GM19452 (cell line): ENCODE measurements around the gene CSRP2.
A peak's percentile ranks its signal among the peaks of the same experiment; 100 is the strongest.

Source experiments
- ATAC-seq: cut with Tn5 transposase; IDR thresholded peaks from one replicate; pipeline ENCODE4 v1.9.1; 2021; ENCODE audit not compliant: unreplicated experiment

CSRP2 gene

GRCh38 chr12:76895796-76896195, 17.0 kb upstream of the CSRP2 start:
- no peak for ATAC-seq

GRCh38 chr12:76891609-76892008, 12.8 kb upstream of the CSRP2 start:
- no peak for ATAC-seq

GRCh38 chr12:76890151-76891143, 11.6 kb upstream of the CSRP2 start:
- ATAC-seq, result no peak

- ATAC-seq, result no peak
These were observed 10.0 kb upstream of the CSRP2 start for GRCh38 chr12:76888775-76889174.

GRCh38 chr12:76883811-76884210, 5.0 kb upstream of the CSRP2 start:
- no peak for ATAC-seq

- no peak for ATAC-seq
These were observed 4.3 kb upstream of the CSRP2 start for GRCh38 chr12:76883151-76883550.

GRCh38 chr12:76882367-76882766, 3.5 kb upstream of the CSRP2 start:
- ATAC-seq, result no peak

- no peak for ATAC-seq
These were observed 2.3 kb upstream of the CSRP2 start for GRCh38 chr12:76881142-76881541.

- ATAC-seq, result no peak
These were observed 1.8 kb upstream of the CSRP2 start for GRCh38 chr12:76880519-76881023.

GRCh38 chr12:76879710-76880518, 1.1 kb upstream of the CSRP2 start:
- ATAC-seq, result no peak

GRCh38 chr12:76878099-76878898, 520 bp downstream of the CSRP2 start:
- ATAC-seq, result peak; percentile 38

GRCh38 chr12:76876696-76877229, 2.1 kb downstream of the CSRP2 start:
- ATAC-seq, result no peak

- ATAC-seq, result no peak
These were observed 4.2 kb downstream of the CSRP2 start for GRCh38 chr12:76874491-76875190.

GRCh38 chr12:76874027-76874426, 4.8 kb downstream of the CSRP2 start:
- no peak for ATAC-seq

- no peak for ATAC-seq
These were observed 6.4 kb downstream of the CSRP2 start for GRCh38 chr12:76872415-76872814.

- ATAC-seq, result no peak
These were observed 7.1 kb downstream of the CSRP2 start for GRCh38 chr12:76871742-76872141.

GRCh38 chr12:76871082-76871481, 7.7 kb downstream of the CSRP2 start:
- no peak for ATAC-seq

GRCh38 chr12:76866726-76867125, 12.1 kb downstream of the CSRP2 start:
- no peak for ATAC-seq

- ATAC-seq, result no peak
These were observed 12.7 kb downstream of the CSRP2 start for GRCh38 chr12:76866151-76866567.
